GM21529 (cell line): ENCODE measurements around the gene ITGB6.
"Not testable (repeated sequence)": the region's sequence is repeated elsewhere in the genome, so short reads cannot be mapped to it uniquely, and the experiment has no call there.

Experiments used
- ATAC-seq: cut with Tn5 transposase; IDR thresholded peaks from one replicate; pipeline ENCODE4 v1.9.1; 2021; ENCODE audit not compliant: unreplicated experiment

ITGB6 gene

GRCh38 chr2:160141419-160141818, 58.7 kb downstream of the ITGB6 start:
- no peak for ATAC-seq

GRCh38 chr2:160140471-160140870, 59.6 kb downstream of the ITGB6 start:
- ATAC-seq, result no peak

- ATAC-seq, result no peak
Measured at GRCh38 chr2:160139991-160140390, 60.1 kb downstream of the ITGB6 start.

DNA sequence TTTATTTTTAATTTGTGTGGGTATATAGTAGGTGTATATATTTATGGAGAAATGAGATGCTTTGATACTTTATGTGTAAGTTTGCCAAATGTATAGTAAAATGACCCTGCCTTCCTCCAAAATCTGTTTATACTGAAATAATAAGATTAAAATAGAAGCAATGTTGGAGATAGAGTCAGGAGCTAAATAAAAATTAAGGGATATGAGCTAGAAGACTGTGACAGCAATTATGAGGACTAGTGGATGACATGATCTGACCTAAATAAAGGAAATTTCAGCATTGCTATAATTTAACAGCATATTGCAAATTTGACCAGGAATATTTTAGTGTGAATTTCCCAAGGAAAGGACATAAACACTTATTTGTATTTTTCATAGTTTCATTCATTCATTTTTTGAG, 60.7 kb downstream of the ITGB6 start:
- no peak for ATAC-seq

DNA sequence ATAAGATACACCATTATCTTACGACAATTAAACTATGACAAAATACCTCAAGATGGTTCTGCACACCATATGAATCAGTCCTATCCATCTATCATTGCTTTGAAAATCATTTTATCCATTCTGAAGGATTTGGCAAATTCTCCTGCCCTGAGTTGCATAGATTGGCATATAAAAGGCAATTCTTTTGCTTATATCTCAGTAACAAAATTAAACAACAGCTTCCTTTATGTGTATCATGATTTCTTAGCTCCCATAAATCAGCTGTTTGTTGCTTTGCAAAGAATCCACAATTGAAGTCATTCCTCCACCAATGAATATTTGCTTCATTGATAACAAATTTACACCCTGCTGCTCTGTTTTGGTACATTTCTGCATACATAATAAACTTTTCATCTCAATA, 61.7 kb downstream of the ITGB6 start:
- ATAC-seq, result no peak

- no peak for ATAC-seq
Measured at GRCh38 chr2:160137464-160137863, 62.6 kb downstream of the ITGB6 start.

GRCh38 chr2:160132761-160133160, 67.3 kb downstream of the ITGB6 start:
- ATAC-seq, result no peak

- no peak for ATAC-seq
Measured at GRCh38 chr2:160126756-160127155, 73.3 kb downstream of the ITGB6 start.

- ATAC-seq, result no peak
Measured at GRCh38 chr2:160126315-160126714, 73.8 kb downstream of the ITGB6 start.

- no peak for ATAC-seq
Measured at GRCh38 chr2:160125828-160126227, 74.2 kb downstream of the ITGB6 start.

- ATAC-seq, result no peak
Measured at GRCh38 chr2:160125366-160125765, 74.7 kb downstream of the ITGB6 start.

- no peak for ATAC-seq
Measured at GRCh38 chr2:160124571-160124970, 75.5 kb downstream of the ITGB6 start.

GRCh38 chr2:160114721-160115120, 85.4 kb downstream of the ITGB6 start:
- not testable (repeated sequence) for ATAC-seq

DNA sequence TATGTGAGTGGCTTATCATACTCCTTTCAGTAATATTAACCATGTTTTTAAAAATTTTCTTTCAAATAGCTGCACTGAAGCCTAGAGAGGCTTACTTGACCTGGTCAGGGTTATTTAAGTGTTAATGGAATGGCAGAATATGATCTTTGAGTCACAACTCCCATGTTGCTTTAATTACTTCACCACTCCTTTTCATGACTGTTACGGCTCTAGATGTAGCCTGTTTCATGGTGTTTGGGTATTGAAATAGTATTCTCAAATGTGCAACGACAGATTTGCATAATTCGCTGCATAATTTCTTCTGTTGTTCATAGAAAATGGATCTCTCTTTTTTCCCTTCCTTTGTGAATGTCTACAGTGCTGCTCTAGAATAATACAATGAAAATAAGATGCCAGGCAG, 86.1 kb downstream of the ITGB6 start:
- ATAC-seq, result no peak

GRCh38 chr2:160111951-160112798, 87.9 kb downstream of the ITGB6 start:
- peak; percentile 73 for ATAC-seq

DNA sequence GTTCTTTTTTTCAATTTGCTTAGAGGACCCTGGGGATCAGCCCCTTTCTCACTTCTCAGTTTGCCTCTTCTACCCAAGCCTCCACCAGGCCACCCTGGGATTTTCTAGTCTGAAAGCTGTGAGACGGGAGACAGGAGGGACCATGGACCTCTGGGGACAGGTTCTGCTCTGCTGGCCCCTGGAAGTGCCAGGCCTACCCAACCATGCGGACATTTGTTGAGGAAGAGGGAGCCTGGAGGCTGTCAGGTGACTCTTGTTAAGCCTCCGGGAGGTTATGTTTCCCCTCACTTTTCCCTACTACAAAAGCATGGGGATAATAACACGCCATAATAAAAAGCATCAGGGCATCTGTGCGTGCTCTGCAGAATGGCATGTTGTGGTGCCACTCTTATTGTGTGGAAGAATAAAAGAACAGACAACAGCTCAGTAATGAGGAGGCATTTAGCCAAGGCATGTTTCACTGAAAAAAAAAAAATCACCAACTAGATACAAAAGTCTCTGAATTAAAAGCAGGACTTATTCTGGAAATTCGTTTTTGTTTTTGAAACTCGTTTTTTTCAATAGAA, 89.3 kb downstream of the ITGB6 start:
- ATAC-seq, result no peak

DNA sequence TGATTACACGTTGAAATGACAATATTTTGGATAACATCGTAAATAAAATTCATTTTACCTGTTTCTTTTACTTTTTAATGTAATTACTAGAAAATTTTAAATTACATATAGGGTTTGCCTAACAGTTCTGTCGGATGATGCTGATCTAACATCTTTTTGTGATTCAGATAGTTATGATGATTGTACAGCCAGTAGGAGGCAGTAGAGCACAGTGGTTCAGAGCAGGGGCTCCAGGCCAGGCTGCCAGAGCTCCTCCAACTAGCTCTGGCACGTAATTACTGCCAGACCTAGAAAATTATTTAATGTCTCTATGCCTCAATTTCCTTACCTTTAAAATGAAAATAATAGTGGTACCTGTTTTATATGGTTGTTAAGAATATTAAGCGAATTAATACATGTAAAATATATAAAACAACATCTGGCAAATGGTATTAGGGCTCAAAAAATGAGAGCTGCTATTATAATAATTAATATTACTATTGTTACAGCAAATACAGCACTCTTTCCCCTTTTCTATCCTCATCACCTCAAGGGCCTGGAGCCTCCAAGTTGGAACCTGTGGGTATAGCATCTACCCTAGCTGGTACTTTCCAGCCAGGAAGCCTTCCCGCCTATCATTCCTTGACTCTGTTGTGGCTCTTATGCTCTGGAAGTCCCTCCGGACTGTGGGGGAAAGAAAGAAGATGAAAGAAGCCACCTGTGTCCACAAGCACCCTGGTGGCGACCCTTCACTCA, 90.0 kb downstream of the ITGB6 start:
- ATAC-seq, result peak; percentile 68

GRCh38 chr2:160109243-160109642, 90.8 kb downstream of the ITGB6 start:
- no peak for ATAC-seq

- ATAC-seq, result no peak
Measured at GRCh38 chr2:160108646-160109045, 91.4 kb downstream of the ITGB6 start.

DNA sequence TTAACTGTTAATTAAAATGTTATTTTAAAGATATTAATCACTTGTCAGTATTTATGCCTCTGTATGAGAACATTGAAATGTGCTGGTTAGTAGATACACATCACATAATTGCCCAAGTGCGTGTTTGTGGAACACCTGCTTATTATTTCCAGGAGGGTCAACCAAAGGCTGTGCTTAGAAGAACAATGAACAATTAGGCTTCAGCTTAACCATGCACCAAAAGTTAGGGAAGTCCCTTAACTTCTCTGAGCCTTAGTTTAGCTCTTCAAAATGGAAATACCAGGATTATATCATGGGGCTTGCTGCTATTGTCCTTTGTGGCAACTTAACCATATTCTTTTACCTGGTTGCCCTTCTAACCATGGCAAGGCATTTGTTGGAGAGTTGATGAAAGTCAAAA, 94.7 kb downstream of the ITGB6 start:
- no peak for ATAC-seq

- no peak for ATAC-seq
Measured at GRCh38 chr2:160104115-160104514, 96.0 kb downstream of the ITGB6 start.

- no peak for ATAC-seq
Measured at GRCh38 chr2:160097326-160097725, 102.7 kb downstream of the ITGB6 start.
